ENCODE data around the gene DDAH1.
"Not testable (repeated sequence)": the region's sequence is repeated elsewhere in the genome, so short reads cannot be mapped to it uniquely, and the experiment has no call there.

DNA sequence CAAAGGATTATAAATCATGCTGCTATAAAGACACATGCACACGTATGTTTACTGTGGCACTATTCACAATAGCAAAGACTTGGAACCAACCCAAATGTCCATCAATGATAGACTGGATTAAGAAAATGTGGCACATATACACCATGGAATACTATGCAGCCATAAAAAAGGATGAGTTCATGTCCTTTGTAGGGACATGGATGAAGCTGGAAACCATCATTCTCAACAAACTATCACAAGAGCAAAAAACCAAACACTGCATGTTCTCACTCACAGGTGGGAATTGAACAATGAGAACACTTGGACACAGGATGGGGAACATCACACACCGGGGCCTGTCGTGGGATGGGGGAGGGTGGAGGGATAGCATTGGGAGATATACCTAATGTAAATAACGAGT, 117.7 kb downstream of the DDAH1 start:
- not testable (repeated sequence) for TF ChIP-seq CTCF (IDR thresholded peaks at IDR 0.05; ENCODE audit: insufficient read depth, low read length, poor library complexity, severe bottlenecking); EZH2phosphoT487 (conservative IDR thresholded peaks at IDR 0.05; ENCODE audit: low read length)

Data from SU-DHL-6 (cell line).